ENCODE data around the gene PSME1.

The PSME1 gene

DNA sequence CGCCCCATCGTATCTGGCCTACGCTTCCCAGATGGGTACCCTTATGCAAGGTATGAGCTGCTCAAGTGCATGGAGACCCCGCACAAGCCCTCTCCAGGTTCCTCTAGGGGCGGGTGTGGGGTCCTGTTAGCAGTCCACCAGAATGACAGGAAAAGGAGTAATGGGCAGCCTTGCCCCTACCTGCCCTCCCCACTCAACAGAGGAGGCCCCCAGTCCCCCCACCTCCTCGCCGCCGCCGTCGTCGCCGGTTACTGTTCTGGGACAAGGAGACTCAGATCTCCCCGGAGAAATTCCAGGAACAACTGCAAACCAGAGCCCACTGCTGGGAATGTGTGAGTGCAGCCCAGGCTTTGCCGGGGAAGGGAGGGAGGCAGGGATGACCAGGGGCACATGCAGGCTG, 41.9 kb downstream of the PSME1 start:
- DNase-seq = no peak

GRCh38 chr14:24178399-24179178, 42.6 kb downstream of the PSME1 start:
- DNase-seq = no peak

DNA sequence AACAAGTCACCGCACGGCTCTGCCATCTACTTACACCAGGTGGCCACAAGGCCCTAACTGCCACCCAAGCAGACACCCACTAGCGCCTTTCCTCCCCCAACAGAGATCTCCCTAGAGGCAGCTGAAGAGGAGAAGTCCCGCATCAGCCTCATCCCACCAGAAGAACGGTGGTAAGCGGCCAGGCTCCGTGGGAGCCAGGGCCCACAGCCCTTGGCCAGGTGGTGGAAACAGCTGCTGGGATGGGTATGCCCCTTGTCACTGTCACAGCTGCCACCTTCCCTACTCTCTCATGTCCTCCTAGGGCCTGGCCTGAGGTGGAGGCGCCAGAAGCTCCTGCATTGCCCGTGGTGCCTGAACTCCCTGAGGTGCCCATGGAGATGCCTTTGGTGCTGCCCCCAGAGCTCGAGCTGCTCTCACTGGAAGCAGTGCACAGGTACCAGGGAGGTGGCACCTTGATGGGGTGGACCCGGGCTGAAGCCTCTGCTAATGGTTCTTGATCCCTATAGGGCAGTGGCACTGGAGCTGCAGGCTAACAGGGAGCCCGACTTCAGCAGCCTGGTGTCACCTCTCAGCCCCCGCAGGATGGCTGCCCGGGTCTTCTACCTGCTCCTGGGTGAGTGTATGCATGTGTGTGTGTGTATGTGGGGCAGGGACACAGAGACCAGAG, 43.4 kb downstream of the PSME1 start:
- DNase-seq = no peak

GRCh38 chr14:24179961-24180796, 44.2 kb downstream of the PSME1 start:
- DNase-seq = peak; percentile 25

DNA sequence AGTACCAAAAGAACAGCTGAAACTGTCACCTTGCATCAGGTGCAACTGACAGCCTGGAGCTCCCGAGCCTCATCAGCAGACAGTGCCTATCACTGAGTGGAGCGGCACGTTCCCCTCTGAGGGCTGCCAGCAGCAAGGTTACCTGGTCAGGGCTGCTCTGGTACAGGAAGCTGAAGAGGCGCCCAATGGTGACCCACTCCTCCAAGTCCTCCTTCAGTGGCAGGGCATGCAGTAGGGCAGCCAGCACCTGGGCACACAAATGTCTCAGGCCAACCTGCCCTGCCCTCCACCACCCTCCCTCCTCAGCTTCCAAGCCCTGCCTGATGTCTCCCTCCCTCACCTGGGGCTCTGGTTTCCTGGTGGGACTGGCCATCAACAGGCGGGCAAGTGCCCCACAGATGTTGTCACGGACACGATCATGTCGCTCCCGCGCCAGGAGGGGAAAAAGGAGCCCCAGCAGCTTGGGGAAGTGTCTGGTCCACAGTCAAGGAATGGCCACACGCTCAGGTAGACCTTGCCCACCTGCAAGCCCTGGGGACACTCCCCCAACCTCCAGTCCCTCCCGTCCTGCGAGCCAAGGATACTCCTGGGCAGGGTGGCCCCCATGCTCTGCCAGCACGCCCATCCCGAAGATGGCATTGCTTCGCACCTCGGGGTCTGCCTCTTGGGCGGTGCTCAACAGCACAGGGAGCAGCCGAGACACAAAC, 45.5 kb downstream of the PSME1 start:
- no peak for DNase-seq

- DNase-seq = no peak
These were observed 46.3 kb downstream of the PSME1 start for GRCh38 chr14:24182110-24182882.

GRCh38 chr14:24183014-24183481, 47.1 kb downstream of the PSME1 start:
- DNase-seq = no peak

- no peak for DNase-seq
These were observed 48.3 kb downstream of the PSME1 start for GRCh38 chr14:24184104-24184970.

DNA sequence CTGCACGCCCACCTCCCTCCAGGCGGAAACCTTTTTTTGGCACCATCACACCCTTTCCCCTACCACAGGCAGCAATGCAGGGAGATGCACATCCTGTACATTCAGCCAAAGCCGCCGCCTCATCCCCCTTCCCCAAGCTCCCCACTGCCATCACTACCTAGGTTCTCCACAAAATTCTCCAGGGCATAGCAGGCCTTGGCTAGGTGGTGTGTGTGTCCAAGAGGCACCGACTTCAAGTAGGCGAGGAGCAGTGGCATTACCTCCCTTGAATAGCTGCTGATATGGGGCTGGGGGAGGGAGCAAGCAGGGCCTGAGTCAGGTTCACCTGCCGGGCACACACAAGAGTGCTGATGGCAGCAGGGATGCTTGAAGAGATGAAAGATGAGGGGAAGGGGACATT, 49.0 kb downstream of the PSME1 start:
- no peak for DNase-seq

GRCh38 chr14:24185741-24186140, 49.7 kb downstream of the PSME1 start:
- no peak for DNase-seq

- no peak for DNase-seq
These were observed 51.0 kb downstream of the PSME1 start for GRCh38 chr14:24186831-24187538.

- no peak for DNase-seq
These were observed 51.5 kb downstream of the PSME1 start for GRCh38 chr14:24187539-24187915.

All from NCI-H226 (cell line).